GM21737 (cell line): ENCODE results near the gene ADAMTS15.

Experiments
- ATAC-seq: cut with Tn5 transposase; IDR thresholded peaks from one replicate; pipeline ENCODE4 v1.9.1; 2021; ENCODE audit warnings: mild to moderate bottlenecking, moderate library complexity; ENCODE audit not compliant: unreplicated experiment

Gene ADAMTS15

GRCh38 chr11:130511765-130512164 lies 63.3 kb downstream of the ADAMTS15 start:
- no peak for ATAC-seq

DNA sequence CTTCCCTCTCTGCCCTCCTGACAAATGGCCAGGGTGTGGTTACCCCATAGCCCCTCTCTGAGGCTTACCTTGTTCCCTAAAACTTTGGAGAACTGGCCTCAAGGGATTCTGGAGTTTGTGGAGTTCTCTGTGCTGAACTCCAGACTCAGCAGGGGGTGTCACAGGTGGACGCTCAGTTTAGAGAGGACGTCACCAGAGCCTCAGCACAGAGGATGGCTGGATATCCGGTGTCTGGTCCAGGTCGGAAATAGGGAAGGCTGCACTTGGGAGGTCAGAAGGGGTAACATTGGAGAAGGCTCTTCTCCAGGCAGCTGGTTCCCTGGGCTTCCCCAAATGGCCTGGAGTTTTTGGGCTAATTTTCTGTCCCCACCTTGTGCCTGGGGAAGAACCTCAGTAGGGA lies 64.2 kb downstream of the ADAMTS15 start:
- no peak for ATAC-seq

DNA sequence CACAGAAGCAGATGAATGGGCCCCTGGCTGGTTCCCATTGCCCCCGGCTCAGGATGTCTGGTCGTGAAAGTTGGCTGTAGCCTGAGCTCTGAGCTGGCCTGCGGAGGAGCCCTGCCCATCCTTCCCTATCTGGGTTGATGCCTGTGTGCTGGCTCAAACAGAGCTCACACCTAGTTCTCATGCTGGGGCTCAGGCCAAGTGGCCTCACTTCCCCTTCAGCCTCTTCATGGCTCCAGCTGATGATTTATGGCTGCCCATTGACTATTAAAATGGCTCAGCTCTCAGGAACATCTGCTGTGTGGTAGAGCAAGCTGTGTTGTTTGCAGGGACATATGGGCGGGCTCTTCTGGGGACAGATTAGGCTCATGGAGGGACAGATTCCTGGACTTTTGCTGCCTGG lies 64.7 kb downstream of the ADAMTS15 start:
- no peak for ATAC-seq

DNA sequence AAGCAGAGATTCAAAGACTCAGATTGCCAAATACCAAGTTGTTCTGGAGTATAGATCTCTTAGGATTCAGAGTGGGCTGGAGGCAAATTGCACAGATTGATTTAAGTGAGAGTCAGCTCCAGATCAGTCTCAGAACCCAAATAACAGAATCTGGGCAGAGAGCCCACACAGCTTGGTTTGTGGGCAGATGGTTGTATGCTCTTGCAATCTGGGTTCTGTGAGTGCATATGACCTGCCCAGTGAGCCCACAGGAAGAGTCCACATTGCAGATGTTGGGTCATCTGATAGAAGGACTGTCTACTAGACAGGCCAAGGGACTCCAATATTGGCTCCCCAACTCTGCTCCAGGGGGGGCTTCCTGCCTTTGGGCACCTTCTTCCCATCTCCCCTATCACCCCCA lies 65.9 kb downstream of the ADAMTS15 start:
- no peak for ATAC-seq

DNA sequence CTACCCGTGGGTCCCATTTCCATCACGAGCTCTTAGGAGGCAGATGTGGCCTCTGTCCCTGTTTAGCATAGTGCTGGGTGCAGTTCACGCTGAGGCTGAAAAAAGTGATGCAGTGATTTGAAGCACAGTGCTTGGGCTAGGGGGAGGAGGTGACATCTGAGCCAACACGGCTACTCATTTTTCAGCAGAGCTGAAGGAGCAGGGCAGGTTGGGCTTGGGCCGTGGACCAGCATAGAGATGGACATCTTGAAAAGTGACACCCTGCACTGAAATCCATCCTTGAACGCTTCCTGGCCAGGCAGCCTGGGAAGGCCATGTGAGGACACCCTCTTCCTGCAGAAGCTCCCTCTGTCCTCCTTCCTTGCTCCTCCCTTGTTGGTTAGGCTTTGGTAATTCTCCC lies 66.4 kb downstream of the ADAMTS15 start:
- no peak for ATAC-seq

GRCh38 chr11:130515829-130516553 lies 67.5 kb downstream of the ADAMTS15 start:
- ATAC-seq, result no peak

GRCh38 chr11:130516554-130517505 lies 68.4 kb downstream of the ADAMTS15 start:
- no peak for ATAC-seq

- ATAC-seq, result no peak
Observed at GRCh38 chr11:130518164-130518680, 69.8 kb downstream of the ADAMTS15 start.

- ATAC-seq, result no peak
Observed at GRCh38 chr11:130519128-130519932, 70.9 kb downstream of the ADAMTS15 start.

DNA sequence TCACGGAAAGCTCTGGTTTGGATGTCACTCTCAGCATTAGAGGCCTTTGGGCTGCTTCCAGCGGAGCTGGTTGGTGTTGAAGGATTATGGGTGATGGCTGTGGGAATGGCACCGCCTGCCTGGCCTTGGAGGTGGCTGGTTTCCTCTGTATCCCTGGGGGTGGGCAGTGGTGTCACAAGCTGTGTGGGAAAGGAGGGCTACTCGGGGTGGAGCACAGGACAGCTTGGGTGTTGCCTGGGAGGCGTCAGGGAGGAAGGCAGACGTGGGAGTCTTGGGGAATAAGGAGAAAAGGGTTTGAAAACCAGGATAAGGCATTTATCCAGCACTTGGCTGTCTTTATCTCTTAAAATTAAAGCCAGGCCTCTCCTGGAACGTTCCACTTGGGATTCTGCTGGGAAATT lies 71.8 kb downstream of the ADAMTS15 start:
- no peak for ATAC-seq

GRCh38 chr11:130522284-130522961 lies 74.0 kb downstream of the ADAMTS15 start:
- ATAC-seq, result no peak

DNA sequence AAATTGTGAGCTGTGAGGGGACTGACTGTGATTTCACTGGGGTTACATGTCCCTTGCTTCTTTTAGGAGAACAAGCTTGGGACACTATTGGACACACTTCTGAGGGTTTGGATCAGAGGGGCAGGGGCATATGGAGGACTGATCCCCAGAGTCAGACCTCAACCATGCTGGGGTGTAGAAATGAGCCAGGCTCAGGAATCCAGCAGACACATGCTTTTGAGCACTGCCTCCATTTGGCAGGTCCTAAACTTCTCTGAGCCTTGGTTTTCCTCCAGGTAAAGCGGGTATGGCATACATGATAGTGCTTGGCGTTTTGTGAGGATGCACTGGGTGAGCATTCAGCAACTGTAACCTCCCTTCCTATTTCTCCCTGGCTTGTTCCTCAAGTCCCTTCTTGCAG lies 74.7 kb downstream of the ADAMTS15 start:
- no peak for ATAC-seq

DNA sequence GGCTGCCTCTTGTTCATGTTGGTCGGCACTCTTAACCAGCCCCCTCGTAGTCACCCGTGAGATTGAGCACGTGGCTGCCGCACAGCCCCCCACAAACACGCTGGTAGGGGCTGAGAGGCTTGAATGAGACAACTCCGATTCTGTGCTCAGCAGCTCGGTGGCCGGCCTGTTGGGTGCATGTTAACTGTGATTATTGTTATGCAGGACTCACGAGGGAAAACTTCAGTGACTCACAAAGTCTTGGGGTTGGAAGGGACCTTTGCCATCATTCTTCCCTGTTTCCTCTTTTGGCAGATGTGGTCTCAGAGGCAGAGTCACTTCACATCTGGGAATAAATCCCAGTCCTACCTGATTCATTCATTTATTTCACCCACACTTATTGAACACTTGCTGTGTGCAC lies 75.2 kb downstream of the ADAMTS15 start:
- no peak for ATAC-seq

GRCh38 chr11:130524132-130524790 lies 75.8 kb downstream of the ADAMTS15 start:
- ATAC-seq, result no peak

DNA sequence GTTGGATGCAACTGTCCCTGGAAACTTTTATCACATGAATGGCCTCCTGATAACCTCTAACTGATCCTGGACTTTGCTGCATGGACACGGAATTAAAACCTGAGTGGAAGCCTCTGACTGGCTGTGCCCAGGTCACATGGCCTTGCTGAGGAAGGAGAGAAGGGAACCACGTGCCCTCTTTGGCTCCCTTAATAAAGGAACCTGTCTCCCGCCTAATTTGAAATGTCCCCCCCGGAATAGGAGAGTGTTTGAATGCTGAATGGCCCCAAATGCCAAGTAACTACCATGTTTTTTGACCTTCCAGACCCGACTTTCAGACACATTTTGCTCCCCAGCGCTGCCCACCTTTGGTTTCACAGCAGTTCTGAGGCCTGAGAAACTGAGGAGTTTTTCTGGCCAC lies 76.9 kb downstream of the ADAMTS15 start:
- ATAC-seq, result no peak
